ENCODE results near the gene KLF5.

Gene KLF5

GRCh38 chr13:73111331-73111730, 52.5 kb downstream of the KLF5 start:
- no peak overlapping the region for H3K4me3 ChIP-seq (ENCODE audit: control insufficient read depth, low read depth, low read length)
- TF ChIP-seq CTCF (conservative IDR thresholded peaks at IDR 0.05; ENCODE audit: control insufficient read depth, insufficient read depth, low read depth, low read length) = no peak
- DNase-seq (ENCODE audit: low read depth) = no peak

GRCh38 chr13:73119612-73120011, 60.8 kb downstream of the KLF5 start:
- H3K4me3 ChIP-seq (ENCODE audit: control insufficient read depth, low read depth, low read length) = no peak overlapping the region
- no peak for DNase-seq (ENCODE audit: low read depth)

More at GRCh38 chr13:73119612-73120011, 60.8 kb downstream of the KLF5 start:
- TF ChIP-seq CTCF (conservative IDR thresholded peaks at IDR 0.05; ENCODE audit: control insufficient read depth, insufficient read depth, low read depth, low read length) = no peak

Data from fibroblast of mammary gland (primary cell).